Endometrial microvascular endothelial cells (primary cell): ENCODE data around the gene EDN1. TPM values are rescaled to one million over a fixed set of nuclear protein-coding genes. Genes with fewer than 3 reads are reported as not detected.

Experiments
- in situ Hi-C: cut with HindIII; loops from 2 replicates; pipeline ENCODE4 v1.10.0; 2017; ENCODE audit warnings: low sequenced_read_pairs, low pct_unique_long_range_greater_than_20kb; ENCODE audit errors: inconsistent ontology term
- total RNA-seq: library from RNA; depleted of rRNA; stranded (reverse); fragments of >200 nt; gene quantifications from one replicate; pipeline ENCODE4 v1.2.3, GENCODE V29; 2015; ENCODE audit errors: inconsistent ontology term

Gene EDN1
- total RNA-seq, 1 donor from 2014 or later: 108 TPM

- in situ Hi-C loops: no loop called here
Observed at GRCh38 chr6:12335717-12336116, 45.6 kb downstream of the EDN1 start.

- in situ Hi-C loops: no loop called here
Observed at GRCh38 chr6:12336121-12336971, 46.2 kb downstream of the EDN1 start.

GRCh38 chr6:12339022-12339421 is 48.9 kb downstream of the EDN1 start:
- in situ Hi-C loops: no loop called here

- in situ Hi-C loops: no loop called here
Observed at GRCh38 chr6:12339808-12340487, 49.8 kb downstream of the EDN1 start.

- in situ Hi-C loops: no loop called here
Observed at GRCh38 chr6:12340488-12340818, 50.3 kb downstream of the EDN1 start.

GRCh38 chr6:12342664-12343063 is 52.5 kb downstream of the EDN1 start:
- in situ Hi-C loops: no loop called here

- in situ Hi-C loops: no loop called here
Observed at GRCh38 chr6:12343122-12343439, 52.9 kb downstream of the EDN1 start.

GRCh38 chr6:12343440-12344162 is 53.4 kb downstream of the EDN1 start:
- in situ Hi-C loops: no loop called here

GRCh38 chr6:12344296-12344695 is 54.1 kb downstream of the EDN1 start:
- in situ Hi-C loops: no loop called here

GRCh38 chr6:12344961-12345693 is 55.0 kb downstream of the EDN1 start:
- in situ Hi-C loops: no loop called here

- in situ Hi-C loops: no loop called here
Observed at GRCh38 chr6:12345694-12346058, 55.5 kb downstream of the EDN1 start.
